Natural killer cell (primary cell): ENCODE data around the gene EMC10. TPM values are rescaled to one million over a fixed set of nuclear protein-coding genes. Genes with fewer than 3 reads are reported as not detected.

ENCODE experiments used
- ATAC-seq, 3 donors: fragments of 150-1000 bp in 2 of 3; fragments of 200-7000 bp in 1 of 3; cut with Tn5 transposase; 1 replicate in 1 of 3; 2 replicates in 2 of 3; pipeline ENCODE4 v1.10.0; 2021; ENCODE audit warnings: mild to moderate bottlenecking in 2 of 3, moderate library complexity in 2 of 3
- DNase-seq, 2 donors: peaks; one replicate each; pipeline versions ENCODE4 v3.0.0 to v3.0.0-alpha.2; 2013 to 2021; ENCODE audit warnings: mixed read lengths in 1 of 2
- H3K27ac ChIP-seq: one replicate; pipeline ENCODE4 v1.5.1; 2013; ENCODE audit warnings: mild to moderate bottlenecking, low read length
- H3K27me3 ChIP-seq: one replicate; pipeline ENCODE4 v1.6.1; 2013; ENCODE audit warnings: low read length; ENCODE audit not compliant: control insufficient read depth, insufficient read depth
- H3K36me3 ChIP-seq: one replicate; pipeline ENCODE4 v1.6.1; 2013; ENCODE audit warnings: low read length; ENCODE audit not compliant: control insufficient read depth, insufficient read depth
- H3K4me1 ChIP-seq: one replicate; pipeline ENCODE4 v1.6.1; 2013; ENCODE audit warnings: low read length; ENCODE audit not compliant: control insufficient read depth, insufficient read depth
- H3K4me3 ChIP-seq: one replicate; pipeline ENCODE4 v1.5.1; 2013; ENCODE audit warnings: low read length
- H3K9me3 ChIP-seq: one replicate; pipeline ENCODE4 v1.6.1; 2013; ENCODE audit warnings: low read length; ENCODE audit not compliant: control insufficient read depth, insufficient read depth
- H3K27ac Mint-ChIP-seq, 2 donors: one replicate each; pipeline ENCODE4 v1.8.0; 2022; ENCODE audit warnings: mild to moderate bottlenecking in 2 of 2, mixed read lengths in 2 of 2, moderate library complexity in 1 of 2
- H3K27me3 Mint-ChIP-seq, 2 donors: one replicate each; pipeline ENCODE4 v1.8.0; 2022; ENCODE audit warnings: low read depth in 2 of 2, mixed read lengths in 2 of 2
- H3K36me3 Mint-ChIP-seq: one replicate; pipeline ENCODE4 v1.8.0; 2022; ENCODE audit warnings: mixed read lengths
- H3K4me1 Mint-ChIP-seq, 2 donors: one replicate each; pipeline ENCODE4 v1.8.0; 2022; ENCODE audit warnings: mixed read lengths in 2 of 2
- H3K4me3 Mint-ChIP-seq: one replicate; pipeline ENCODE4 v1.8.0; 2022; ENCODE audit warnings: mild to moderate bottlenecking, moderate library complexity, mixed read lengths
- H3K9me3 Mint-ChIP-seq, 2 donors: one replicate each; pipeline ENCODE4 v1.8.0; 2022; ENCODE audit warnings: mixed read lengths in 2 of 2
- CTCF ChIP-seq: fragments of 200-600 bp; IDR thresholded peaks from one replicate; pipeline ENCODE4 v1.8.0; 2022; ENCODE audit warnings: antibody characterized with exemption
- WGBS: methylation state at CpG from one replicate; pipeline ENCODE4 v1.1.7; 2013; ENCODE audit warnings: missing lambda C conversion rate; ENCODE audit not compliant: insufficient coverage; 5-methylcytosine and 5-hydroxymethylcytosine counted together
- intact Hi-C: fragments of 100-400 bp; cut with micrococcal nuclease; formaldehyde crosslinking; loops from one replicate; pipeline ENCODE4 v1.14.2; 2022
- total RNA-seq, 4 donors: library from RNA; stranded (reverse); fragments of 120-200 nt in 1 of 4; gene quantifications; one replicate each; pipeline versions ENCODE4 v1.2.3 to v1.2.4, GENCODE V29; 2013 to 2022

EMC10 gene
- total RNA-seq, 3 donors from 2014 or later (not counting 1 experiment from before 2014, with no cell fraction given): 79.5 to 85.1 (median 80.1) TPM

- WGBS: 66% methylated on average over 30 of the region's 30 CpGs
- Histone ChIP-seq H3K4me1 (no peaks in the 10 kb centered on the region), H3K36me3 (no peaks in the 10 kb centered on the region), H3K27me3 (no peaks in the 10 kb centered on the region), H3K4me3 (no peak overlapping the region), H3K27ac (no peak overlapping the region), H3K9me3 (no peaks in the 10 kb centered on the region)
- Mint-ChIP-seq H3K27me3 (no peaks in the 10 kb centered on the region), H3K36me3 (no peaks in the 10 kb centered on the region), H3K4me1 (no peaks in the 10 kb centered on the region), H3K9me3 (no peaks in the 10 kb centered on the region), H3K27ac (no peak overlapping the region), H3K4me3 (no peak overlapping the region)
- DNase-seq: no peak
- TF ChIP-seq CTCF: no peak
- no peak for ATAC-seq
- intact Hi-C loops: no loop called here
Measured at GRCh38 chr19:50450369-50451222, 25.7 kb upstream of the EMC10 start.

- intact Hi-C loops: no loop called here
- Mint-ChIP-seq H3K27me3 (peaks cover 0 to 1% of the 10 kb centered on the region in 2 donors), H3K27ac (no peak overlapping the region), H3K4me3 (no peak overlapping the region), H3K4me1 (no peaks in the 10 kb centered on the region), H3K9me3 (no peaks in the 10 kb centered on the region), H3K36me3 (no peaks in the 10 kb centered on the region)
- TF ChIP-seq CTCF: no peak
- Histone ChIP-seq H3K27me3 (no peaks in the 10 kb centered on the region), H3K9me3 (no peaks in the 10 kb centered on the region), H3K4me3 (no peak overlapping the region), H3K36me3 (no peaks in the 10 kb centered on the region), H3K27ac (no peak overlapping the region), H3K4me1 (no peaks in the 10 kb centered on the region)
- no peak for ATAC-seq
- DNase-seq: no peak
- WGBS: 59% methylated on average over 13 of the region's 13 CpGs
Measured at GRCh38 chr19:50451223-50451534, 25.1 kb upstream of the EMC10 start.

- Histone ChIP-seq H3K9me3 (no peaks in the 10 kb centered on the region), H3K27me3 (no peaks in the 10 kb centered on the region), H3K4me1 (no peaks in the 10 kb centered on the region), H3K27ac (no peak overlapping the region), H3K4me3 (no peak overlapping the region), H3K36me3 (no peaks in the 10 kb centered on the region)
- Mint-ChIP-seq H3K36me3 (no peaks in the 10 kb centered on the region), H3K9me3 (no peaks in the 10 kb centered on the region), H3K4me1 (no peaks in the 10 kb centered on the region), H3K27me3 (peaks cover 0 to 7% of the 10 kb centered on the region in 2 donors), H3K4me3 (no peak overlapping the region), H3K27ac (no peak overlapping the region)
- WGBS: 95% methylated on average over 2 of the region's 3 CpGs
- ATAC-seq (no peak), DNase-seq (no peak)
- intact Hi-C loops: no loop called here
- no peak for TF ChIP-seq CTCF
Measured at GRCh38 chr19:50453243-50453642, 23.1 kb upstream of the EMC10 start.

GRCh38 chr19:50455992-50456391 lies 20.3 kb upstream of the EMC10 start:
- Mint-ChIP-seq H3K36me3 (no peaks in the 10 kb centered on the region), H3K9me3 (no peaks in the 10 kb centered on the region), H3K4me1 (no peaks in the 10 kb centered on the region), H3K27me3 (peaks cover 0 to 10% of the 10 kb centered on the region in 2 donors), H3K4me3 (no peak overlapping the region), H3K27ac (no peak overlapping the region)
- Histone ChIP-seq H3K9me3 (no peaks in the 10 kb centered on the region), H3K27ac (no peak overlapping the region), H3K36me3 (no peaks in the 10 kb centered on the region), H3K4me3 (no peak overlapping the region), H3K27me3 (no peaks in the 10 kb centered on the region), H3K4me1 (peaks cover 7% of the 10 kb centered on the region)
- intact Hi-C loops: no loop called here
- DNase-seq (no peak), ATAC-seq (no peak)
- 90% methylated on average over 2 of the region's 2 CpGs for WGBS
- TF ChIP-seq CTCF: no peak
